HG03039 (cell line): ENCODE results near the gene DHRS12.

Experiments used
- ATAC-seq: cut with Tn5 transposase; IDR thresholded peaks from one replicate; pipeline ENCODE4 v1.9.1; 2021; ENCODE audit warnings: mild to moderate bottlenecking, moderate library complexity; ENCODE audit not compliant: unreplicated experiment

Gene DHRS12

DNA sequence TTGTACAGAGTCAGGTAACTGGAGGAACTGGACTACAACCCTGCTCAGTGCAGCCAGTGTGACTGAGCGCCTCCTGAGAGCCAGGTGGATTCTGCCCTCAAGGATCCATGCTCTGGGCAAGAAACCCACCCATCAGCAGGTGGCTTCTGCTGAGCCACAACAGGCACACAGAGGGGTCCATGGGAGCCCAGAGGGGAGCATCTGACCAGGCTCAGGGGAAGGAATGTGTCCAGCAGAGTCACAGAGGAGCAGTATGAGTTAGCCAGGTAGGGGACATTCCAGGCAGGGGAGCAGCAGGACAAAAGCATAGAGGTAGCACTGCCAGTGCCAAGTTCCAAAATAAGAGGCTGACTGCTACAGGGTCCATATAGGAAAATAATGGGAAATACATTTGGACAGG, 19.9 kb downstream of the DHRS12 start:
- ATAC-seq = no peak

DNA sequence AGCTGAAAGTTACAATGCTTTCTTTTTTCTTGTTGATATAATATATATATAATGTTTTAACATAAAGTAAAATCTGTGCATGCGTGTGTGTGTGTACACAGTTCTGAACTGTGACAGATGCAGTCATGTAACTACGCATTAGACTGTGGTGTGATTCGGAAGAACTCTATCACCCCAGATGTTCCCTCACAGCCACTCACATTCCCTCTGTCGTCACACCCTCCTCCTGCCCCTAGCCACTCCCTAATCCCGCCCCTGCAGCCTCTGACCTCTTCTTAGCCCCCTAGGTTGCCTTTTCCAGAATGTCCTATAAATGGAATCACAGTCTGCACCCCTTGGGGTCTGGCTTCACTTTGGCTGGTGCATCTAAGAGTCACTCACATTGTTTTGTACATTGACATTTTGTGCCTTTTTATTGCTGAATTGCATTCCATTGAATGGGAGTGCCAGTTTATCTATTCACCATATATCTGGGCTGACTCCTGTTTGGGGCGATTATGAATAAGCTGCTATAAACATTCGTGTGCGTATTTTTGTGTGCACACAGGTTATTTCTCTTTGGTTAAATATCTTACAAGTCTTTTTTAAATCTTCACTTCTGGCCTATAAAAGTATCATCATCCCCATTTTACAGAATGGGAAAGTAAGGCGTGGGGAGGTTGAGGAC, 20.4 kb downstream of the DHRS12 start:
- ATAC-seq = no peak

- no peak for ATAC-seq
Measured at GRCh38 chr13:51782026-51782710, 21.8 kb downstream of the DHRS12 start.

GRCh38 chr13:51781246-51782022, 22.5 kb downstream of the DHRS12 start:
- ATAC-seq = no peak

DNA sequence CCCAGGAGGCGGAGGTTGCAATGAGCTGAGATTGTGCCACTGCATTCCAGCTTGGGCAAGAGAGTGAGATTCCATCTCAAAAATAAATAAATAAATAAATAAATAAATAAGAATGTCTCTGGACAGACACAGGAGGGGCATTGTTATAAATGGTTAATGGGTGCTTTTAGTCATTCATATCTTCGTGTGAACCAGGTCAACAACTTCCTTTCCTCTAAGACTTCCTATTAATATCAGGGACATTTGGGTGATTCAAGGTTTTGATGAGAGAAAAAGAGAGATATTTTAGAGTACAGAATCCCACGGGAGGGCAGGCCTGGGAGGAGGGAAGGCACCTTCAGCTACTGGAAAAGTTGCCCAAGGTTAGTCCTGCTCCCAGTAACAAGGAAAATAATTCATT, 23.9 kb downstream of the DHRS12 start:
- no peak for ATAC-seq

GRCh38 chr13:51778392-51778791, 25.6 kb downstream of the DHRS12 start:
- no peak for ATAC-seq

DNA sequence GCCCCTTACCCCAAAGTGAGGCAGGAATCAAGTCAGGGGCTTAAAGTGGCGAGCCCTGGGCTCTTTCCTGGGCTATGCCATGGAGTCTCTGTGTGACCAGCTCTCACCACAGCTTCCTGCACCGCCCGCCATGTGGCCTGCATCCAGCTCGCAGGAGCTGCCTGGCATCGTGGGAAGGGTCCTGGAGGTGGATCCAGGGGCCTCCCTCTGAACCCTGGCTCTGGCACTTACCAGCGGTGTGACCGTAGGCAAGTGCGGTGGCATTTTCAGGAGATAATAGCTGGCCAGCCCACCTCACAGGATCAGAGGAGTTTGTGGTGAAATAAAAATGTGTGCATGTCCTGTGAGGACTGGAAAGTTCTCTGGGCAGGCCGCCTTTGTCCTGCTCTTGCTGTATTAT, 26.0 kb downstream of the DHRS12 start:
- ATAC-seq = no peak

- ATAC-seq = no peak
Measured at GRCh38 chr13:51776179-51776578, 27.8 kb downstream of the DHRS12 start.

DNA sequence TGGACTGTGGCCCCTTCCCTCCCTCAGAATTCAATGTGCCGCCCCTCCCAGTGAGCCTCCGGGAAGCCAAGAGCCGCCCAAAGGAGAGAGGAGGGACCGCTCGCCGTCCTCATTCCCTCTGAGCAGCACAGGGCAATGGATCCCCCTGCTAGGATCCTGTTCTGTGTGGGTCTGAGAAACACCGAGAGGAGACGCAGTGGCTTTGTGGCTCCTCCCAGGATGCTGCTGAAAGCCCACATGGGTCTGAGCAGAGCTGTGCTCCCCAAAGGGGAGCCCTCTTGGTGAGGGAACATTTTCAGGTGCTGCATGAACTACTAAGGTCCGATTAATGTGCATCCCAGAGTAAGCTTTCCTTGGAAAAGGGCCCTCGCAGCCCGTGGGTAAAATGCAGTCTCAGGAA, 30.4 kb downstream of the DHRS12 start:
- no peak for ATAC-seq

DNA sequence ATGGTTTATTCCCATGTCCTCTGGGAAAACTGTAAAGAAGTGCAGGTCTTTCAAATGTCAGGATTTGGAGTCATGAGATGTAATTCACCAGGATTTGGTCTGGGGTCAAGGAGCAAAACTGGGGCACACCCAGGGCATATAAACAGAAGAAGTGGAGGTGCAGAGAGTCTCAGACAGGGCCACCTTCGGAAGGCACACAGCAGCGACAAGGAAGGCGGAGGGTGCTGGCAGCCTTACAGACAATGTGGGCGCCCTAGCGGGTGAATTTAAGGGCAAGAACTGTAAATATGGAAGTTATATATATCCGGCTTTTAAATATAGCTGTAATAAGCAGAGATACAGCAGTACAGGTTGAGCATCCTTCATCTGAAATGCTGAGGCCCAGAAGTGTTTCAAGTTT, 31.2 kb downstream of the DHRS12 start:
- no peak for ATAC-seq

DNA sequence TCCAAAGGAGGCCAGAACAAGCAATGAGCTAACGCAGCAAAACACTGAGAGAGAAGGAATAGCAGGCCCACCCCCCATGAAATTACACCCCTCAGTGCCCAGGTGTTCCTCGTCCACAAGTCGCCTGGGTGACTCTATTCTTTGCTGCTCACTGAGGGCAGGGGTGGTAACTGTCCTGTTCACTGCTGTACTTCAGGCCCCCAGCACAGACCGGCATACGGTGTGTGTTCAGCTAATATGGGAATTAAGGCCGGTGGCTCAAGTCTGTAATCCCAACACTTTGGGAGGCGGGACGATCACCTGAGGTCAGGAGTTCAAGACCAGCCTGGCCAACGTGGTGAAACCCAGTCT, 31.9 kb downstream of the DHRS12 start:
- no peak for ATAC-seq

DNA sequence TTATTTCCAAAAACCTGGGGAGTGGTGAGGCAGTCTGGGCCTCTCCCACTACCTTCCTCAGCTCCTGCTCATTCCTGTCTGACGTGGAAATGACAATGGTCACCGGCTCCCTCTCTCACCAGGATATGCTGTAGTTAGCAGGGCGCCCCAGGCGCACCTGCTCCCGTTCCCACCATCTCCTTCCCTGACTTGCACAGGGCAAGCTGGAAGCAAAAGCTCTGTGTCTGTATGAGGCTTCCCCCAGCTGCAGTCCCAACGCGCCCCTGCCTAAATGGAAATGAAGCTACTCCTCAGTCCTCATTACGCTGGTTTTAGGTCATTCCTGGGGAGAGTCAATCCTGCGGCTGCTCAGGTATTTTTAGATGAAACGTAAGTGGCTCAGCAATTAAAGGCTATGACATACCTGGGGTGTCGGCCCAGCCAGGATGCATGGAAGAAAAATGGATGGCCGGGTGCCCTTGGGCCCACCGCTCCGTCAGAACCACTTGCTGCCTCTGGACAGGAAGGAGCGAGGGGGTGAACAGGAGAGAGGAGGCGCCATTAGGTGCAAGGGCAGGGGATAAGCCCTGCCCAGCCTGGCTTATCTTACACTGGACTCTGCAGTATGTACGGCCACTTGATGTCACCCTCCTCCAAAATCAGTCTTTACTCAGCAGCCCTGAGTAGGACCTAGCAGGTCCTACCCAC, 32.4 kb downstream of the DHRS12 start:
- no peak for ATAC-seq

- no peak for ATAC-seq
Measured at GRCh38 chr13:51770681-51771417, 33.1 kb downstream of the DHRS12 start.

- no peak for ATAC-seq
Measured at GRCh38 chr13:51770160-51770559, 33.8 kb downstream of the DHRS12 start.

DNA sequence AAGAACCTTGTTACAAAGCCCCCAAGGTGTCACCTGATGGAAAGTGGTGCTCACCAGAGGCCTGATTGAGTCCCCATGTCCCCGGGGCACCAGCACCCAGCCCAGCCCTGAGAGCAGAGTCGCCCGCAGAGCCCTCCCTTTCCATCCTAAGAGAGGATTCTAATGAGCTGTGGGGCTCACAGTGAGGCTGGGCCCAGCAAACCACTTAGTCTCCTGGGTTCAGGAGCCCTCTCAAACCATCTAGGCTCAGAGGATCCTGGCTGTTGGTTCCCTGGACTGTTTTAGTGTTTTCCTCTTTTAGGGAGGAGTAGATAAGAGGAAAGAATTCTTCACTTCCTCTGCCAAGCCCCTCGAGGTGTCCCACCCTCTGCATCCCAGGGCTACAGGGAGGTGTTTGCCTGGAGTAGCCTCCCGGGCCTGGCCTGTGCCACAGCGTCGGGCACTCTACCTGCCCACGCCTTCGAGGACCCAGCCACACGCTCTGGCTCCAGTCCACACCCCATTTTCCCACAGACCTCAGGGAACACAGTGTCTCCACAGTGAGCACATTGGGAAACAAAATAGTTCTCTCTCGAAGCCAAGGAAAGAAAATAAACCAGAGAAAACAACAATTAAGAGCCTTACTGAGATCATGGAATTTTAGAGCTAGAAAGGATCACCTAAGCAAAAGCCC, 34.4 kb downstream of the DHRS12 start:
- ATAC-seq = no peak

- no peak for ATAC-seq
Measured at GRCh38 chr13:51768976-51769375, 35.0 kb downstream of the DHRS12 start.

DNA sequence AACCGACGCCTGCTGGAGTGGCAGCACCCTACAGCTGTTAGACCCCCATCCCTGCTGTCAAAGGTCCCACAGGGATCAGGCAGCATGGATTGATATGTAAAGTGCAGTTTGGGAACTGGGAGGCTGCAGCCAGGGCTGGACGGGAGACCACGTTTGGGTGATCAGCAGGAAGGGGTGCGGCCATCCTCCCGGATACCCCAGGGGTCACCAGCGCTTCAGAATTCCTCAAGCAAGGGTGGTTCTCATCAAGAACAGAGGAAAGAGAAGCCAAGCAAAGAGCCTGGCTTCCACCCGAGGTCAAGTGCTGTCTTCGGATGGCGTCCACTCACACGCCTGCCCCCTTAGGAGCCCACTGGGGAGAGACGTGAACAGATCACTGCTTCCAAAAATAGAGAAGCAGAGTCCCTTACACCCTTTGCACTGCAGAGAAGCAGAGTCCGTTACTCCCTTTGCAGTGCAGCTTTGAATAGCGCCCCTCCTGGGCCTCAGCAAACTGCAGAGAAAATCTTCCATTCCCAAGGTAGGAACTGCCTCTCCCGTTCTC, 35.5 kb downstream of the DHRS12 start:
- no peak for ATAC-seq

- no peak for ATAC-seq
Measured at GRCh38 chr13:51767100-51767499, 36.9 kb downstream of the DHRS12 start.

DNA sequence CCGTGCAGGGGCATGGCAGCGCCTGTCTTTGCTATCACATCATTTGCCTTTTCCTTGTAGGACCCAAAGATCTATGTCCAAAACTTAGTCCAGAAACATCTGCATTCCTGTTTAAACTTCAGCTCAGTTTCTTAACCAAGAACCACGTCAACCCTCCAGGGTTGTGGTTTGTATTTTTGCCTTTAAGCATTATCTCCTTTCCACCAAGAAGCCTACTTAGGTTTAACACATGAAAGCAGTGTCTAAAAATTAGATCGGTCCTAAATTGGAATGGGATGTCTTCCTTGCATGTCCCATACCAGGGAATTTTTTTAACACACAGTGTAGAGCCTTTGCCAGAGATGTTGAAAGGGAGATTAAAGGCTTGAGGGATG, 38.8 kb downstream of the DHRS12 start:
- ATAC-seq = no peak
